Esophagus muscularis mucosa (tissue), 4 donors: ENCODE results near the gene ANKS1B.

Experiments
- EP300 ChIP-seq: sonication (generic); formaldehyde crosslinking; IDR thresholded peaks from one replicate; pipeline ENCODE4 v1.6.1; 2017; ENCODE audit warnings: antibody characterized with exemption
- POLR2AphosphoS5 ChIP-seq, 2 donors: sonication (generic); formaldehyde crosslinking; IDR thresholded peaks; one replicate each; pipeline ENCODE4 v1.6.1; 2017; ENCODE audit warnings: antibody characterized with exemption in 2 of 2
- TF ChIP-seq, protein P1 (sequence below), 3 experiments: fragments of 200-600 bp in 2 of 3; fragments of 450-650 bp in 1 of 3; sonication (generic) in 2 of 3; IDR thresholded peaks; one replicate each; pipeline ENCODE4 v1.5.1; 2017 to 2019; ENCODE audit warnings: antibody characterized with exemption in 3 of 3, mild to moderate bottlenecking in 2 of 3, moderate library complexity in 1 of 3

DNA sequence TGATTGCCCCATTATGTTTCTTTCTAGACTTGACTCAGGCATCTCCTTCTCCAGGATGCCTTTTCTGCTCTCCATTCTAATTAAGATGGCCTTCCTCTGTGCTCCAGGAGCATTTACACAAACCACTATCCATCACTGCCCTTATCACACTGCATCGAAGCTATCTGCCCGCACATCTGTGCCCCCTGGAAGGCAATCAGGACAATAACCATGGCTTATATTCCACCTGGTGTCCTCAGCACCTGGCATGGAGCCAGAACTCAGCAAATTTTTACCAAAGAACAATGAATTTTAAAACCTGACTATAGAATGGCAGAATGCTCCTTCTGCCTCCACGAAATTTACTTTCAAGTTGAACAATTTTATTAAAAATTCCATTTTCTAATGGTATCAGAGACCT is 873.9 kb downstream of the ANKS1B start:
- TF ChIP-seq EP300, result no peak
- TF ChIP-seq POLR2AphosphoS5 (IDR thresholded peaks at IDR 0.05), result no peak
- TF ChIP-seq, protein P1, sequence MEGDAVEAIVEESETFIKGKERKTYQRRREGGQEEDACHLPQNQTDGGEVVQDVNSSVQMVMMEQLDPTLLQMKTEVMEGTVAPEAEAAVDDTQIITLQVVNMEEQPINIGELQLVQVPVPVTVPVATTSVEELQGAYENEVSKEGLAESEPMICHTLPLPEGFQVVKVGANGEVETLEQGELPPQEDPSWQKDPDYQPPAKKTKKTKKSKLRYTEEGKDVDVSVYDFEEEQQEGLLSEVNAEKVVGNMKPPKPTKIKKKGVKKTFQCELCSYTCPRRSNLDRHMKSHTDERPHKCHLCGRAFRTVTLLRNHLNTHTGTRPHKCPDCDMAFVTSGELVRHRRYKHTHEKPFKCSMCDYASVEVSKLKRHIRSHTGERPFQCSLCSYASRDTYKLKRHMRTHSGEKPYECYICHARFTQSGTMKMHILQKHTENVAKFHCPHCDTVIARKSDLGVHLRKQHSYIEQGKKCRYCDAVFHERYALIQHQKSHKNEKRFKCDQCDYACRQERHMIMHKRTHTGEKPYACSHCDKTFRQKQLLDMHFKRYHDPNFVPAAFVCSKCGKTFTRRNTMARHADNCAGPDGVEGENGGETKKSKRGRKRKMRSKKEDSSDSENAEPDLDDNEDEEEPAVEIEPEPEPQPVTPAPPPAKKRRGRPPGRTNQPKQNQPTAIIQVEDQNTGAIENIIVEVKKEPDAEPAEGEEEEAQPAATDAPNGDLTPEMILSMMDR (IDR thresholded peaks at IDR 0.05), result no peak
